ENCODE data around the gene TLE6.
"Not testable (repeated sequence)": the region's sequence is repeated elsewhere in the genome, so short reads cannot be mapped to it uniquely, and the experiment has no call there.

TLE6 gene

GRCh38 chr19:2977001-2977745 is at the start of gene TLE6:
Gene TLE6 (plus strand): TSS chr19:2977564. CDS start chr19:2978234, 670 bp downstream.
- H4K20me1 ChIP-seq, result no peaks in the 10 kb centered on the region
- H3K27ac ChIP-seq, result peak within 1 kb of the TSS; percentile 54
- peak within 1 kb of the TSS; percentile 57 for H3K9ac ChIP-seq

DNA sequence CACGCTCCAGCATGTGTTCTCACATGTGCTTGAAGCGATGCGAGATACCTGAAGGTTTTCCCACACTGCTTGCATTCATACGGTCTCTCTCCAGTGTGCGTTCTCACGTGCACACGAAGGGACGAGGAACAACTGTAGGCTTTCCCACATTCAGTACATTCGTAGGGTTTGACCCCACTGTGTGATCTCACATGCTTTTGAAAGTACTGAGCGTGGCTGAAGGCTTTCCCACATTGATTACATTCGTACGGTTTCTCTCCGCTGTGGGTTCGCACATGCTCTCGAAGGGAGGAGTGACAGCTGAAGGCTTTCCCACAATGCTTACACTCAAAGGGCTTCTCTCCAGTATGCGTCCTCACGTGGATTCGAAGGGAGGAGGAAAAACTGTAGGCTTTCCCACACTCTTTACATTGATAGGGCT is 43.9 kb upstream of the TLE6 start:
- Histone ChIP-seq H3K4me1 (no peaks in the 10 kb centered on the region), H3K4me3 (peak overlapping the region; percentile 50), H4K20me1 (no peaks in the 10 kb centered on the region), H3K36me3 (peaks cover 93% of the 10 kb centered on the region), H3K9ac (no peak overlapping the region), H3K4me2 (no peak overlapping the region), H3K27me3 (no peaks in the 10 kb centered on the region), H3K27ac (no peak overlapping the region), H3K9me3 (peaks cover 95% of the 10 kb centered on the region)
- TF ChIP-seq Cebpa-rat (IDR thresholded peaks at IDR 0.05), result no peak

More at GRCh38 chr19:2977001-2977745, at the start of gene TLE6:
- Histone ChIP-seq H3K4me2 (peak within 1 kb of the TSS; percentile 94), H3K4me3 (peak within 1 kb of the TSS; percentile 65), H3K9me3 (no peaks in the 10 kb centered on the region), H3K27me3 (no peaks in the 10 kb centered on the region), H3K4me1 (peaks cover 91% of the 10 kb centered on the region), H3K36me3 (no peaks in the 10 kb centered on the region)
- TF ChIP-seq Cebpa-rat (IDR thresholded peaks at IDR 0.05), result no peak

DNA sequence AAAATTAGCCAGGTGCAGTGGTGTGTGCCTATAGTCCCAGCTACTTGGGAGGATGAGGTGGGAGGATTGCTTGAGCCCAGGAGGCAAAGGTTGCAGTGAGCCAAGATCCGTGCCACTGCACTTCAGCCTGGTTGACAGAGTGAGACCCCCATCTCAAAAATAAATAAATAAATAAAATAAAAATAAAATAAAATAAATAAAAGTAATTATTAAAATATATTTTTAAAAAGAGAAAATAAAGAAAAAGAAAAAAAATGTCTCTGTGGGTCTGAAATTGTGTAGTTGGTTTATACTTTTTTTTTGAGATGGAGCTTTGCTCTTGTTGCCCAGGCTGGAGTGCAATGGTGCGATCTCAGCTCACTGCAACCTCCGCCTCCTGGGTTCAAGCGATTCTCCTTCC is 41.5 kb upstream of the TLE6 start:
- H3K27ac ChIP-seq, H3K4me2 ChIP-seq, H4K20me1 ChIP-seq, H3K4me1 ChIP-seq, H3K9ac ChIP-seq, H3K27me3 ChIP-seq: not testable (repeated sequence)
- Histone ChIP-seq H3K4me3 (peak overlapping the region; percentile 20; the same call in 1 of the 2 replicates), H3K9me3 (peaks cover 100% of the 10 kb centered on the region), H3K36me3 (peaks cover 100% of the 10 kb centered on the region)

DNA sequence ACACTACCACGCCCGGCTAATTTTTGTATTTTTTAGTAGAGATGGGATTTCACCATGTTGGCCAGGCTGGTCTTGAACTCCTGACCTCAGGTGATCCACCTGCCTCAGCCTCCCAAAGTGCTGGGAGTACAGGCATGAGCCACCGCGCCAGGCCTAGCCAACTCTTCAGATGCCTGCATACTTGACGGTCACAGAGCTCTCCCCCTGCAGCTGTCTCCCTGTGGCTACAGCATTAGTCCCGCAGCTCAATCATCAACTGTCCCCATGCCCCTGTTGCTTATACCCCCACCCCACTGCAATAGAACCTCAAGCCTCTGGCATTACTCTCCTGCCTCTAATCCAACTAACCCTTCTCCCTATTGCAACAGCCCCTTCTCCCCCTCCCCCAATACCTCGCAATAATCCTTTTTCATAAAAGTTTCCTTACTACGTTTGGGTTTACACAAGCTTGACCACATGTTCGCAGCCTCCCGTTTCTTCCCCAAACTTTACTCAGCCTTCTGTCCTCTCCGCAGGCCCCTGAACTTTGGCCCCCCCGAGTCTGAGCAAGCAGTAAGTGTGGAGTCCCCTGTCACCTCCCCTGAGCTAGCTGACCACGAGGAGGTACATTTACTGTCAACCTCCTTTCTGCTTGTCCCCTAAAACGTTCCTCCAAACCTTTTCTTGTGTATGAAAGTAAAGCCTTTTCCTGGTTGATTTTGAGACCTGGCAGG is 34.3 kb upstream of the TLE6 start:
- TF ChIP-seq Cebpa-rat (IDR thresholded peaks at IDR 0.05), result no peak
- H3K4me1 ChIP-seq, result peaks cover 25% of the 10 kb centered on the region
- H3K9ac ChIP-seq, result no peak overlapping the region
- no peak overlapping the region for H3K4me3 ChIP-seq
- no peak overlapping the region for H3K27ac ChIP-seq
- peaks cover 42% of the 10 kb centered on the region for H3K36me3 ChIP-seq
- peak overlapping the region; percentile 99 for H3K4me2 ChIP-seq
- H3K9me3 ChIP-seq, result peaks cover 34% of the 10 kb centered on the region
- H3K27me3 ChIP-seq, result no peaks in the 10 kb centered on the region
- peaks cover 5% of the 10 kb centered on the region; the same call in 1 of the 2 replicates for H4K20me1 ChIP-seq

- Histone ChIP-seq H3K9ac (peak overlapping the region; percentile 89), H3K9me3 (peaks cover 21% of the 10 kb centered on the region), H3K4me2 (peak overlapping the region; percentile 99), H3K27me3 (no peaks in the 10 kb centered on the region), H3K36me3 (peaks cover 29% of the 10 kb centered on the region), H4K20me1 (peaks cover 5% of the 10 kb centered on the region; the same call in 1 of the 2 replicates), H3K4me3 (peak overlapping the region; percentile 97), H3K4me1 (peaks cover 33% of the 10 kb centered on the region), H3K27ac (peak overlapping the region; percentile 92)
- TF ChIP-seq Cebpa-rat (IDR thresholded peaks at IDR 0.05), result no peak
Measured at GRCh38 chr19:2944403-2944774, 33.0 kb upstream of the TLE6 start.

- Histone ChIP-seq H3K4me1 (peaks cover 36% of the 10 kb centered on the region), H3K9me3 (peaks cover 15% of the 10 kb centered on the region), H3K27ac (peak within 1 kb of the TSS; percentile 92), H3K4me2 (peak within 1 kb of the TSS; percentile 99), H3K27me3 (no peaks in the 10 kb centered on the region), H4K20me1 (peaks cover 5% of the 10 kb centered on the region; the same call in 1 of the 2 replicates), H3K9ac (peak within 1 kb of the TSS; percentile 89), H3K36me3 (peaks cover 23% of the 10 kb centered on the region), H3K4me3 (peak within 1 kb of the TSS; percentile 97)
- TF ChIP-seq Cebpa-rat (IDR thresholded peaks at IDR 0.05), result no peak
Measured at GRCh38 chr19:2944775-2945574, 32.4 kb upstream of the TLE6 start, which contains the start of gene ZNF77. Gene ZNF77 (minus strand): TSS chr19:2944971. CDS start chr19:2944840, 131 bp downstream.

GRCh38 chr19:2945575-2946184 is 31.7 kb upstream of the TLE6 start:
- Histone ChIP-seq H3K27me3 (no peaks in the 10 kb centered on the region), H3K4me3 (peak overlapping the region; percentile 97), H3K9me3 (peaks cover 8% of the 10 kb centered on the region), H3K4me2 (peak overlapping the region; percentile 86), H3K36me3 (peaks cover 16% of the 10 kb centered on the region), H4K20me1 (peaks cover 5% of the 10 kb centered on the region; the same call in 1 of the 2 replicates), H3K9ac (peak overlapping the region; percentile 89), H3K27ac (peak overlapping the region; percentile 92), H3K4me1 (peaks cover 36% of the 10 kb centered on the region)
- TF ChIP-seq Cebpa-rat (IDR thresholded peaks at IDR 0.05), result no peak

DNA sequence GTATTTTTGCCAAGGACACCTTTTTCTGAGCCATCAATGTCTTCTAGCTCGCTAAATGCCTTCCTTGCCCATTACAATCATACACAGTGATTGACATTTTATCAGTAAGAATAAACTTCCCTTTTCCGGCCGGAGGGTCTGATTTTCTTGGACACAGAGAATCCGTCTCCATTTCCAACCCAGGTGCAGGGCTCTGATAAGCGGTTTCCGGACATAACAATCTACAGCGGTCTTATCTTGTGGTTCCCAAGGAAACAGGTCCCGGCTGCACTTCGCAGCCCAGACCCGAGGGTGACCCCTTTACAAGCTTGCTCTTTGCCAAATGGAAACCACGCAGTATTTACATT is 27.5 kb upstream of the TLE6 start:
- Histone ChIP-seq H3K9me3 (no peaks in the 10 kb centered on the region), H3K4me2 (peak overlapping the region; percentile 94), H4K20me1 (no peaks in the 10 kb centered on the region), H3K4me3 (peak overlapping the region; percentile 85), H3K9ac (peak overlapping the region; percentile 91), H3K27me3 (no peaks in the 10 kb centered on the region), H3K27ac (peak overlapping the region; percentile 95), H3K4me1 (peaks cover 35% of the 10 kb centered on the region), H3K36me3 (no peaks in the 10 kb centered on the region)
- no peak for TF ChIP-seq Cebpa-rat (IDR thresholded peaks at IDR 0.05)
